NCI-H2196 (cell line): ENCODE measurements around the gene SH3PXD2A.
"Not testable (repeated sequence)": the region's sequence is repeated elsewhere in the genome, so short reads cannot be mapped to it uniquely, and the experiment has no call there.

Source experiments
- DNase-seq: peaks from one replicate; lab custom pipeline; 2025; ENCODE audit not compliant: unreplicated experiment; lab: John Stamatoyannopoulos, UW

Gene SH3PXD2A

DNA sequence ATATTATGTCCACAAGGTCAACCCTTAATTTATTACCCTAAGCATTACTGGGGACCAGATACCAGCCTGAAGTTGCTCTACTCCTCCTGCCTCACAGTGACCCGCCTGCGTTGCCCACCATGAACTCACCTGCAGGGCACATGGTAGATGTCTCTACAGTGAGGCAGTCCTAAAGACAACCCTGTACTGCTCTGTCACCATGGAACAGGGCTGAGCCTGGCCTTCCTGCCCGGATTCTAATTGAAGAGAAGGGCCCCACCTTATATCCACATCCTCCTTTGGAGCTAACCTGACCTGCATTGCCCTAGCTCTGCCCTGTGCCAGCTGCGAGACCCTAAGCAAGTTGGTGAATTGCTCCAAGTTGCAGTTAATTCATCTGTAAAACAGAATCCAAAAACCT, 4.1 kb downstream of the SH3PXD2A start:
- DNase-seq = no peak

GRCh38 chr10:103850572-103850895, 4.8 kb downstream of the SH3PXD2A start:
- DNase-seq = no peak

DNA sequence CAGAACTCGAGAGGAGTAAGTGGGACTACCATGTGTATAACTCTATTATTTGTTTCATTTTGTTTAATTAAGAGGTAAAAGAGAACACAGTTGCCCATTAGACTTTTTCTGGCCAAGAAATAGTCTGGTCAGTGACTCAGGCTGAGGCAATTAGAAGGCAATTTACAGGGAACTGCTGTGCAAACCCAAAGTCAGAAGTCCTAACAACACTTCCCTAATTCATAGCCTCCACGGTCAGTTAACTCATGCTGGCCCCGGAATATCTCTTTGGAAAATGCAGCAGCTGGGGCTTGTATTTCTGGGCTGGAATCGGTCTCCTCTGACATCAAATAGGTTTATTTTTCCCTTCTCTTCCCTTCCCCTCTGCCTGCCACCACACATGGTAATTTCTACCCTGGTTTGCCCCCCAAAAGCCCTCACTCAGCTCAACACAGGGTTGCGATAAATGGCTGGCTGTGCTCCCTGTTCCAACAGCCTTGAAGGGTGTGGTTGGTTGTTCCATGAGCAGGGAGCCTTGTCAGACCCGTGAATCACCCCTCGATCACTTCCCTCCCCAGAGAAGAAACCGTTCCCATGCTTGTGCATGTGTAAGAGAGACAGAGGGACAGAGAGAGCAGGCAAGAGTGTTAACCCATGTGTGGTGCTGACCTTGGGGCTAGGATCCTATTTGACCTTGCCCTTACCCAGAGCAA, 5.3 kb downstream of the SH3PXD2A start:
- no peak for DNase-seq

DNA sequence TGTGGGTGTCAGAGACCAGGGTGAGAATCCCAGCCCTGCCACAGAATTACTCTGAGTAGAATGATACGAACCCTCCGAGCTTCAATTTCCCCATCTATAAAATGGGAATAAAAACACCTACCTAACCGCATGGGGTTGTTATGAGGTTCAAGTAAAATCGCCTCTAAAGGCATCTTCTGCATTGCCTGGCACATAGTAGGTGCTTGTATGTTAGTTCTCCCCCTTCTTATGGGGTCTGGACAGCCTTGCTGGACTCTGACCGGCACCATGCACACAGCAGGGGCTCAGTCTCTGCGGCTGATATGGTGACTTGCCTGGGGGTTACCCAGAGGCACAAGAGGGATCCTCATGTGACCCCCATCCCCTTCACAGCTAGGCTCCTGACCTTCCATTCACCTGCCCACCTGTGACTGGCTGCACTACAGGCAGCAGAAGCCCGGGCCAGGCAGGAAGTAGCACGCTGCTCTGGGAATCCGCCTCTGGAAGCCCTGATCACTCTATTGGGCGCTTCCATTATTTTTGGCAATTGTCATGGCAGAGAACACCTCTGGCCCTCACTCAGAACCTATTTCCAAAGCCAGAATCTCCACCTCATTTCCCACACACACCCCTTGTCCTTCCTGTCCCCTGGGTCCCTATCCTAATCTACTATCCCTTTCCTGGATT, 6.0 kb downstream of the SH3PXD2A start:
- DNase-seq = no peak

DNA sequence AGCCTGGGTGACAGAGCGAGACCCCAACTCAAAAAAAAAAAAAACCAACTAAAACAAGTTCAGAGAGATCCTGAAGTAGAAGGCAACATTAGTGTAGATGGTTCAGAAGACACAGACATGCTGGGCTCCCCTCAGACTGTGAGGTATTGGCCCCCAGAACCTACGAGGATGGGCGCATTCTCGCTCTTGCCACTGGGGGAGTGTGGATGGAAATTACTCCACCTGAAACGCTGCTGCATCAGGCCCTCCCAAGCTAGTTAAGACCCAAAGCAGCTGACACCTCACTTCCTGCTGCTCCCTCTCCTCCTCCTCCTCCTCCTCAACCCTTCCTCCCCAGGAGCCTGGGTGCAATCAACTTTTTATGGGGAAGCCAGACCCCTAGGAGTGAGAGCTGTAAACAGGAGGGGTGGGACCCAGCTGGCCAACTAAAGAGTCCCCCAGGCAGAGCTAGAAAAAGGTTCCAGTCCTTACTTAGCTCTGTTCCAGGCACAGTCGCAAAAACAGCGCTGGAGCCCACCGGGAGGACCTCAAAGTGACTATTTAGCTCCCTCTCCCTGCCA, 7.4 kb downstream of the SH3PXD2A start:
- DNase-seq = no peak

DNA sequence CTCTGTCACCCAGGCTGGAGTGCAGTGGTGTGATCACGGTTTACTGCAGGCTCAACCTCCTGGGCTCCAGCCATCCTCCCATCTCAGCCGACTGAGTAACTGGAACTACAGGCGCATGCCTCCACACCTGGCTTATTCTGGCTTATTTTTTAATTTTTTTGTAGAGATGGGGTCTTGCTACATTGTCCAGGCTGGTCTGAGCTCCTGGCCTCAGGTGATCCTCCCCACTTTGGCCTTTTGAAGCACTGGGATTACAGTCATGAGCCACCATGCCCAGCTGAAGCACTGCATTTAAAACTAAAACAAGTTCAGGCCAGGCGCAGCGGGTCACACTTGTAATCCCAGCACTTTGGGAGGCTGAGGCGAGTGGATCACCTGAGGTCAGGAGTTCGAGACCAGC, 8.0 kb downstream of the SH3PXD2A start:
- no peak for DNase-seq

DNA sequence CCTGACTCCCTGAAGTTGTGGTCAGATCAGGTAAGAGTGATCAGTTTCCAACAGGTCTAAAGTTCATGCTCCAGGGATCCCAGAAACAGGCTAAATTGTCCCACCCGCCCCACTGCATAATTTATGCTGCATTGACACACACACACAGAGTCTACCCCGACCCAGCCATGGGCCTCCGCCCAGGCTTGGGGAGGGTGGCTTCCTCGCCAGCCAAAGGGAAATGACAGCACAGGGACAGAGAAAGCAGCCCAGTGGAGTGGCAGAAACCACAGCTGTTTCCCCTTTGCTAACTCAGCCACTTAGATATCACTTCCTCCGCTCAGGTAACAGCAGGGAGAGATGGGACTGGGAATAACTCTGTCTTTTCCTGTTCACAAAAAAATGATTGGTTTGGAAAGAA, 9.4 kb downstream of the SH3PXD2A start:
- no peak for DNase-seq

DNA sequence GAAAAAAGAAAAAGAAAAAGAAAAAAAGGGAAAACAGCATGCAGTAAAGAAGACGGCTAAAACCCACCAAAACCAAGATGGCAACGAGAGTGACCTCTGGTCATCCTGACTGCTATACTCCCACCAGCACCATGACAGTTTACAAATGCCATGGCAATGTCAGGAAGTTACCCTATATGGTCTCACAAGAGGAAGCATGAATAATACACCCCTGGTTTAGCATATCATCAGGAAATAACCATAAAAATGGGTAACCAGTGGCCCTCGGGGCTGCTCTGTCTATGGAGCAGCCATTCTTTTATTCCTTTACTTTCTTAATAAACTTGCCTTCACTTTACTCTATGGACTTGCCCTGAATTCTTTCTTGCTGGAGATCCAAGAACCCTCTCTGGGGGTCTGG, 10.0 kb downstream of the SH3PXD2A start:
- DNase-seq = not testable (repeated sequence)

DNA sequence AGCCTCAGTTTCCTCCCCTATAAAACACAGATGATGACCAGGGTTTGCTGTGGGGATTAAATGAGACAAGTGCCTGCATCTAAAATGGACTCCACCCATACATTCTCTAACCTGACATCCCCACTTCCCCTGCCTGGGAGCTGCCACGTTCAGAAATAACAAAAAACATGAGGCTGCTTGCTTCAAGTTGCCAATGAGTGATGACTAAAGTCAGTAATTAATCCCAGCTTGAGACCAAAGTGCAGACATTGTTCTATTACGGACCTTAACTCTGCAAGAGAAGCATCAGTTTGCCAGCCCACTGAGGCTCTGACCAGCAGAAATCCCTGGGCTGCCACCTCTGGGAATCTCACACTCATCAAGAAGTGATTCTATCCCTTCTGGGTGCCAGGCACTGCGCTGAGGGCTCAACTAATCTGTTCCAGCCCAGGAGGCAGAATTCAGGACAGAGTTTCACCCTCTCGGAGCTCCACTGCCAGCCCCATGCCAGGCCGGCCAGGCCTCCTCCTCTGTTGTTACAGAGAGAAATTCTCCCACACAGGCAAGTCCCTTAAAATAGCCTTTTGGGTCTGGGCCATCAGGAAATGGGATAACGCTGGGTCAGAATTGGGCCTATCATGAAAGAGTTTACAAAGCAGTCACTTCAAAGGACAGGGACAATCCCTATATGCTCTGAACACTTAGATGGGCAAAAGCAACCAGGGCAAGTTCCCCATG, 11.4 kb downstream of the SH3PXD2A start:
- no peak for DNase-seq

GRCh38 chr10:103843045-103843444, 12.3 kb downstream of the SH3PXD2A start:
- DNase-seq = no peak

GRCh38 chr10:103842605-103843004, 12.8 kb downstream of the SH3PXD2A start:
- no peak for DNase-seq

DNA sequence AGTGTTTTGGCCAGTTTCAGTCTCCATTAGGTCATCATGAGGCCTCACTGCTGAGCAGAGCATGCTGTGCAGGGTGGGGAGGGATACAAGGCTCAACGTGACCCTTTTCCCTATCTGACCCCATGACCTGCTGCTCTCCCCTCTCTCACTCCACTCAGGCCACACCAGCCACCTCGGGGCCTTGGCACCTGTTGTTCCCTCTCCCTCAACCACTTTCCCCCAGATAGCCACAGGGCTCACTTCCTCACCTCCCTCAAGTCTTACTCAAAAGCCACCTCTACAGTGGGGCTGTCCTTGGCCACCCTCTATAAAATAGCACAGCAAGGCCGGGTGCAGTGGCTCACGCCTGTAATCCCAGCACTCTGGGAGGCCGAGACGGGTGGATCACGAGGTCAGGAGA, 13.9 kb downstream of the SH3PXD2A start:
- no peak for DNase-seq

GRCh38 chr10:103840740-103841070, 14.7 kb downstream of the SH3PXD2A start:
- no peak for DNase-seq

DNA sequence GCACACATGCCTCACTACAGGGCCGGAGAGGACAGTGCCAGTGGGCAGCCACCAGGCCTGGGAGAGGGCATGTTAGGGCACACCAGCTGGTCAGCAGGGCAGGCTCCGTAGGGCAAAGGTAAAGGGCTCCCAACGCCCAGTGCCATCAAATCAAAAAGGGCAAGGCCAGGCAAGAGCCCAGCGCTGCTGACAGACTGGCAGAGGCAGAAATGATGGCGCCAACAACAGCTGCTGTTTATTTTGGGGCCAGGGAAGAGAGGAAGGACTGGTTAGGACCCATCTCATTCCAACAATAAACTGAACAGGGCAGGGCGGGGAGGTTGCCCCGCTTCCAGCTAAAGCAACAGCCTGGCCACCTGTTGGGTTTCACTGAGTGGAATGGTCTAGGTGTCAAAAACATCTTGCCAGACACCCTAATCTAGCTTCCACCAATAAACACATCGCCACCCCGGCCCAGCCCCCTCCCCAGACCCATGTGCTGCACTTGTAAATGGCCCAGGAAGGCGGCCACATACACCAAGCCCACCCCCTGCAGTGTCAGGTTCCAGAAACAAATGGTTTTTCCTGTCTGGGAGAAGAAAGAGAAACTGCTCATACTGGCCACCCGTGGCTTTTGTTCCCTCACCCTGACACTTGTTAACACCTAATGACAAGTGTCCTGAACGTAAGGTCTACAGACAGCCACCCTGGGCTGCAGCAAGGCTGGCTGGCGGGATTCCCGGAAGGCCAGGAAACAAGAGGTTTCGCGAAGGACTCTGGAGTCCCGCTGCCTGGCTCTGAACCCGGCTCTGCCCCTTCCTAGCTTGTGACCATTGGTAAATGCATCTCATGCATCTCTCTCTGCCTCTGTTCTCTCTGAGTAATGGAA, 15.3 kb downstream of the SH3PXD2A start:
- DNase-seq = peak; percentile 20

- DNase-seq = no peak
Measured at GRCh38 chr10:103839519-103839871, 15.9 kb downstream of the SH3PXD2A start.

DNA sequence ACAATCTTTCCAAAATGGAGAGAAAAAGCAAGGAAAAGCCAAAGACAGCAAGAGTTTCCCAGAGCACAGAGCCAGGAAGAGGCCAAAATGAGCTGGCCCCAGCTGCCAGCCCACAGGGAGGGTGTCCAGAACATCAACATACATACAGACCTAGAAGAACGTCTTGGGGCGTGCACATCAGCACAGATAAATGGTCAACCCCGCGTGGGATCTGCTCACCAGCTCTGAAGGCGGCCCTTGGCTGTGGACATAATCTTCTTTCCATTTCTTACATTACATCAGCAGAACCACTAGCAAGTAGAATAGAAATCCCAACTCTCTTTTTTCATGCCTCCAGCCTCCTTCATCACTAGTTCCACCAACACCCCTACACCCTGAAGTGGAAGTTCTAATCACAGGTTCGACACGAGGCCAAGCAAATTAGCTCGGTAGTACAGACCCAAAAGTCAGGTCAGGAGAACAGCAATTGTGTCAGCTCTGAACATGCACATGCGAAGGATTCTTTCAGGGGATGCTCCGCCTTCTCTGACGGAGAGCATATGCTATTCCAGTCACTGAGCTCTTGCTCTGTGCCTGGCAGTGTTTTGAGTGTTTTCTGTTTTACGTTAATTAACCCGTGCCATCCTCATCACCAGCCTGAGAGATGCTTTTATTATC, 16.4 kb downstream of the SH3PXD2A start:
- DNase-seq = no peak

DNA sequence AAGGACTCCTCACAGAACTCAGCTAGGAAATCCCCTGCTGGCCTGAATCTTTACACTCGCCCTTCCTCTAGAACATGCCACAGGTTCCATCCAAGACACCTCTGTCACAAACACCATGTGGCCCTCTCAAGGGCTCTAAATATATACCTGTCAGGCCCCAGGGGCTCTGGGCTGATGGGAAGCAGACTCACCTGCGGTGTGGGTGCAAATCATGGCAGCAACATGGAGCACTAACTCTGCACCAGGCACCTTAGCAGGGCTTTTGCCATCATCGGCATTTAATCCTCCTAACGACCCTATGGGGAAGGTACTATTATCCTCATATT, 17.3 kb downstream of the SH3PXD2A start:
- DNase-seq = no peak

- no peak for DNase-seq
Measured at GRCh38 chr10:103837370-103838069, 17.9 kb downstream of the SH3PXD2A start.

DNA sequence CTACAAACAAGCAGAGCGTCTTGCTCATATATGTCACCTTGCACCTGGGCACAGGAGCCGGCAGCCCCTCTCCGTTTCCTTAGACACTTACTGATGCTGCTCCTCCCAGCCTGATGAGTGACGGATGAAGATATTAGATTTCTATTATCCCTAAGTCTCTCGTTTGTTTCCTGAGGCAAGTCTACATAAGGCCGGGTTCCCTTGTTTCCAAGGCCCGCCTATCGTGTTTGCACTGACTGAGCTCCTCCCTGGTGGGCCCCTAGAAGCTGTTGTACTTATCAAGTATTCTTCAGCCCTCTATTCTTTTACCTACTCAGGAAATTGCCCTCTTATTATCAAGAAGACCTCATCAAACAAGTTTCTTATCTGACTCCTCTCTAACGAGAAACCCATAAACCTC, 18.5 kb downstream of the SH3PXD2A start:
- no peak for DNase-seq

GRCh38 chr10:103836273-103836672, 19.1 kb downstream of the SH3PXD2A start:
- DNase-seq = no peak
